Stomach smooth muscle (tissue), 2 donors: ENCODE measurements around the gene TDRD7.
A peak's percentile ranks its signal among the peaks of the same experiment; 100 is the strongest.

Experiments
- H3K27ac ChIP-seq: one replicate; pipeline ENCODE4 v1.7.0; 2013; ENCODE audit warnings: mild to moderate bottlenecking, low read length, inconsistent platforms
- H3K27me3 ChIP-seq, 2 donors: one replicate each; pipeline ENCODE4 v1.7.0; 2013; ENCODE audit warnings: low read length in 2 of 2; ENCODE audit not compliant: insufficient read depth in 2 of 2, control insufficient read depth in 1 of 2
- H3K36me3 ChIP-seq, 2 donors: one replicate each; pipeline ENCODE4 v1.7.0; 2013; ENCODE audit warnings: low read length in 2 of 2; ENCODE audit not compliant: control insufficient read depth in 2 of 2, insufficient read depth in 2 of 2
- H3K4me1 ChIP-seq: one replicate; pipeline ENCODE4 v1.7.0; 2013; ENCODE audit warnings: low read length; ENCODE audit not compliant: control insufficient read depth, insufficient read depth
- H3K4me3 ChIP-seq, 2 donors: one replicate each; pipeline ENCODE4 v1.7.0; 2013; ENCODE audit warnings: low read length in 2 of 2
- H3K9ac ChIP-seq, 2 donors: one replicate each; pipeline ENCODE4 v1.7.0; 2013; ENCODE audit warnings: low read length in 2 of 2, mild to moderate bottlenecking in 1 of 2
- H3K9me3 ChIP-seq, 2 donors: one replicate each; pipeline ENCODE4 v1.7.0; 2013; ENCODE audit warnings: low read length in 2 of 2; ENCODE audit not compliant: control insufficient read depth in 2 of 2
- donor health status: healthy.
- donor health status: Pancreatic carcinoma.

Gene TDRD7

DNA sequence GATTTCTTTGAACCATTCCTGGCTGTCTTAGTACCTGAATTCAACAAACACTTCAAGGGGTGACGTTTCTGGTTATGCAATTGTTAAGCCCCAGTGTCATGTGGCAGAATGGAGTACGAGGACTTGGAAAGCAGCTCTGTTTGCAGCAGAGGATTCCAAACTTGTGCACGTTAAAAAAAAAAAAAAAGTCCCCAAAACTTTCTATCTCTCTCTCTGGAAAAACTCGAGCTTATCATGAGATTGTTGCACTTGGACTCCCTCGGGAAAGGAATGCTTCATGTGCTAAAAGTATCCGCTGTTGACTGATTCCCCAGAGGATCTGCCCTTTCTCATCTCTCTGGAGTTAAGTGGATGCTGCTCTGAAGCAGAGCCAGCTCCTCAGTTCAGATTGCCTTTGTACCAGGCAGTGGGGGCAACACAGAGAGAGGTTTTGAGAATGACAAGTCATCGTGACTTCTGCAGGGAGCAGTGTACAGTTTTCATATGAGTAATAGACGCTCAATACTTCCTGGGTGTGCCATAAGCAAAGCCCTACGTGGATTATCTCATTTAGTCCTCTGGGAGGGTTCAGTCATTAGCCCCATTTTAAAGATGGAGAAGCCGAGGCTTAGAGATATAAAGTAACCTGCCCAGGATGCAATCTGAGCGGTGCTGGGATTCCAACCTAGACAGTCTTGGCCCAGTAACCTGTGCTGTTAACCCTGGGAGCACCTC is 117.6 kb downstream of the TDRD7 start:
- Histone ChIP-seq H3K9ac (peak overlapping the region; percentile 47 to 58), H3K27ac (peak overlapping the region; percentile 87), H3K4me1 (peaks cover 50% of the 10 kb centered on the region), H3K4me3 (no peak overlapping the region), H3K36me3 (peaks cover 12 to 22% of the 10 kb centered on the region in 2 donors), H3K27me3 (no peaks in the 10 kb centered on the region), H3K9me3 (peaks cover 0 to 5% of the 10 kb centered on the region in 2 donors)

DNA sequence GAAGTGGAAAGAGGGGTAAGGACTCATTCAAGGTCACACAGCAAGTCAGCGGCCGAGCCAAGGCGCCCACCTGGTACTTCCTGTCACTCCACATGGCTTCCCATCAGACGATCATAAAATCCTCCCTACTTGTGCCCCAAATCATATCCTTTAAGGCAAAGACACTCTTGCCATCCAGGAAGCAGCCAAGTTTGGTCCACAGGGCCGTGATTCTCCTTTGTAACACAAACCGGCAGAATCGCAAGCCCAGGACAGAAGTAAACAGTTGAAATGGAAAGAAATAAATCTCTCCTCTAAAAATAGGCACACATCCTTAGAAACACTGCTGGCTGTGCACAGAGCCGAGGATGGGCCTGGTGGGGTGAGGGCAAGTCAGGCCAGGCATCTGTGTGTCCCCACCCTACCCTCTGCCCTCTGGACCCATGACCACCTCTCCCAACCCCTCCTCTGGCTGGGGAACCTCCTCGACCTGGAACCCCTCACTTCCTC is 120.0 kb downstream of the TDRD7 start:
- Histone ChIP-seq H3K27me3 (no peaks in the 10 kb centered on the region), H3K9ac (no peak overlapping the region), H3K9me3 (peaks cover 0 to 5% of the 10 kb centered on the region in 2 donors), H3K36me3 (peaks cover 8 to 14% of the 10 kb centered on the region in 2 donors), H3K4me3 (peak overlapping the region in 1 of 2 donors; percentile 47), H3K27ac (peak overlapping the region; percentile 60), H3K4me1 (peaks cover 63% of the 10 kb centered on the region)

DNA sequence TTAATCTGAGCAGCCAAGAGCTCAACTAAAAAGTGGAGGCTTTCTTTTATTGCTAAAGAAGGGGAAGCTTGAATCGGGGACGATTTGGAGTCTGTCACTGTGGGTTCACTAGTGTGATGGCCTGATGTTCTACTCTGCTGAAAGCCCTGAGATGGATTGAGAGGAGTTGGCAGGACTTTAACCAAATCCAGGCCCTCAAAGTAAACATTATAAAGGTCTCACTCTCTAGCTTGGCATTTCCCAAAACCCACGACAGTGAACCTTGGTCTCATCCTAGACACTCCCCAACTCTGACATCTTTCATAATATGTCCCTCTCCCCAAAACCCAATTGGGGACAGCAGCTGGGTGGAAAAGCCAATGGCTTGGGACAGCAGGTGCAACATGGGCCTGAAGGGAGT is 122.3 kb downstream of the TDRD7 start:
- Histone ChIP-seq H3K9ac (no peak overlapping the region), H3K4me3 (no peak overlapping the region), H3K27ac (peak overlapping the region; percentile 11), H3K27me3 (no peaks in the 10 kb centered on the region), H3K4me1 (peaks cover 45% of the 10 kb centered on the region), H3K9me3 (peaks cover 0 to 5% of the 10 kb centered on the region in 2 donors), H3K36me3 (peaks cover 0 to 8% of the 10 kb centered on the region in 2 donors)

DNA sequence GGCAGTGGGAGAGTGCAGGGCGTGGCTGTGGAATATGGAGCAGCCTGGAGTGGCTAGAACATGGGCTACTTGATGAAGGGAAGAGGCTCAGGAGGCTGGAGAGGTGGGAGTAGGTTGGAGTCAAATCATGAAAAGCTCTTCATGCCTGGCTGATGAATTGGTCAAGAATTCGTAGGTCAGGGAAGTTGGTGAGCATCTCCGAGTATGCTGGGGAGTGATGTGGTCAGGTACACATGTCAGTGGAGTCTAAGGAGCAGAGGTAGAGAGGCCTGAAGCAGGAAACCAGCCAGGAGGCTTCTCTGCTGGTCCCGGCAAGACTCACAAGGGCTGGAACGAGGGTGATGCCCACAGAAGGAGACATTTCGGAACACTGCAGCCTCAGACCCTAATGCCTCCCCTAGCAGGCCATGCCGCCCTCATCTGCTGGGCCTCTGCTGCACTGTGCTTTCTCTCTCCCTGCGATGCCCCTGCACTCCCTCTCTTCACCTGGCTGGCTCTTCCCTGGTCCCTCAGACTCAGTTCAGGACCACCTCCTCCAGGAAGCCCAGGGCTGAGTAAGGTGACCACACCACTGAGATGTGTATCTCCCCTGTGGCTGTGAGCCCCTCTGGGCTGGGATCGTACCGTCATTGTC is 123.2 kb downstream of the TDRD7 start:
- no peak overlapping the region for H3K9ac ChIP-seq

DNA sequence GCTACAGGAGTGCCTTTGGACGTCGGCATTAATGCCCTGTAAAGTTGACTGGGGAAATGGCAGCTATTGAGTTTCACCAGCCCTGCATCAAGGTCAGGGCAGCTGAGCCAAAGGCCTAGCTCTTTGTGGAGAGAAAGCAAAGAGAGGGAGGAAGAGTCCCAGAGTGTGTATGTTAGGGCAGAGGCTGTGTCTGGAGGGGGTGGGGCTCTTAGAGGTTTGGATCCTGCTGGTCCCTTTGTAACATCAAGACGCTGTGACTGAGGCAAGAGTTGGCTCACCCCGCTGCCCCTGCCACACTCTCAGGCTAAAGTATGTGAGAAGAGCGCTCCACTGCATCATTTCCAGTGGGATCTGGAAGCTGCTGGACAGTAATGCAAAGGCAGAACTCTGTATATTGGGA is 123.9 kb downstream of the TDRD7 start:
- Histone ChIP-seq H3K9ac (no peak overlapping the region), H3K27me3 (no peaks in the 10 kb centered on the region), H3K36me3 (peaks cover 0 to 16% of the 10 kb centered on the region in 2 donors), H3K4me3 (no peak overlapping the region), H3K27ac (peak overlapping the region; percentile 18), H3K9me3 (peaks cover 0 to 5% of the 10 kb centered on the region in 2 donors), H3K4me1 (peaks cover 38% of the 10 kb centered on the region)

More for the DNA sequence above, 123.2 kb downstream of the TDRD7 start:
- Histone ChIP-seq H3K27ac (peak overlapping the region; percentile 6), H3K4me1 (peaks cover 38% of the 10 kb centered on the region), H3K27me3 (no peaks in the 10 kb centered on the region), H3K36me3 (peaks cover 0 to 12% of the 10 kb centered on the region in 2 donors), H3K4me3 (no peak overlapping the region), H3K9me3 (peaks cover 0 to 5% of the 10 kb centered on the region in 2 donors)

DNA sequence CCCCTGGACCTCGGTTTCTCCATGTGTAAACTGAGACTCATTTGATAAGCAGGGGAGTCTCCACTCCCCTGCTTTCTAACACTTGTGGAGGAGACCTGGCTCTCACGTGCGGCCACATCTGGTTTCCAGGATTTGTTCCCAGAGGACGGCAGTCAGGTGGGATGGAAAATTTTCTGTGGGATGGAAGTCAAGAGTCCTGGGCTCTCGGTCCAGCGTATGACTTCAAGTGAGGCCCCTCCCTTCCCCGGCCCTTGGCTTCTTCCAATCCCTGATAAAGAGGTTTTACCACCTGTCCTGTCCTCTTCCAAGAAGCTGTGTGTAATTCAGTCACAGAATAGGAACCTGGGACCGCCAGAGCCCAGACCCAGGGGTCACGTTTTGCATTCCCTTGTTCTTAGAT is 124.6 kb downstream of the TDRD7 start:
- no peaks in the 10 kb centered on the region for H3K27me3 ChIP-seq
- peaks cover 31% of the 10 kb centered on the region for H3K4me1 ChIP-seq
- peak overlapping the region; percentile 18 for H3K27ac ChIP-seq
- no peak overlapping the region for H3K4me3 ChIP-seq
- no peak overlapping the region for H3K9ac ChIP-seq
- peaks cover 0 to 16% of the 10 kb centered on the region in 2 donors for H3K36me3 ChIP-seq
- H3K9me3 ChIP-seq: peaks cover 0 to 5% of the 10 kb centered on the region in 2 donors

DNA sequence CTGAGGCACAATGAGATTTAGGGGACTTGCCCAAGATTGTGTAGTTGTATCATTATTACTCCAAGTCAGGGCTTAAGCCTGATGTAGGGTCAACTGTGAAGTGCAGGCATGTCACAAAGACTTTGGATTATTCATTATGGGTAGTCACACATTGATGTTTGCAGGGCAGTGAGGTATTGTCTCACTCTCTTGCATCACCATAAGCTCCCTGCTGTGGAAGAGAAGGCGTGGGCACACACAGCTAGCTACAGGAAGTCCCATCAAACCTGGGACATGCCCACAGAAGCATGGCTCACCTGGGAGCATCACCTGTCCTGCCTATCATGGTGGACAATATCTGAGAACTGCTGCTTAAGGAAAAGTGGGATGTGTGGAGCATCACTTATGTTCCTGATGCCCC is 131.7 kb downstream of the TDRD7 start:
- Histone ChIP-seq H3K4me3 (no peak overlapping the region), H3K9ac (no peak overlapping the region), H3K4me1 (peaks cover 9% of the 10 kb centered on the region), H3K27me3 (no peaks in the 10 kb centered on the region), H3K27ac (no peak overlapping the region), H3K9me3 (no peaks in the 10 kb centered on the region), H3K36me3 (peaks cover 16 to 24% of the 10 kb centered on the region in 2 donors)

DNA sequence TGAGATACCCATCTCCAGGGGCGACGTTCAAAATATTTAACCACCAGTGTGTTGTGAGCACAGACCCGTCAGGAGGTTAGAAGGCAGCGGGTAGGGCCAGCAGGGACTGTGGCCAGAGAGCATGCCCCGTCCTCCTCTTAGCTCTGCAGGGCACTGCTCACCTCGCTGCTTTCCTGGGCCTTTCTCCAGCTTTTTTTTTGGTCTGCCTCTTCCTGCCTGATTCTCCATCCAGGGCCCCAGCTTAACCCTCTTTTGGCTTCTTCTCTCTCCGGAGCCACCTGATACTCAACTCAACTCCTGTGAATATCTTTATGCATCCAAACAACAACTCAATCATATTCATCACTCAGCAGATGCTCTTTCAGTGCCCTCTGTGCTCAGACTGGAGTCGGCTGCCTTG is 133.6 kb downstream of the TDRD7 start:
- H3K9me3 ChIP-seq: no peaks in the 10 kb centered on the region
- no peak overlapping the region for H3K4me3 ChIP-seq
- no peak overlapping the region for H3K27ac ChIP-seq
- H3K9ac ChIP-seq: no peak overlapping the region
- peaks cover 20 to 25% of the 10 kb centered on the region in 2 donors for H3K36me3 ChIP-seq
- H3K4me1 ChIP-seq: peaks cover 9% of the 10 kb centered on the region
- H3K27me3 ChIP-seq: no peaks in the 10 kb centered on the region
